ENCODE results near the gene TMEM179. TPM values are rescaled to one million over a fixed set of nuclear protein-coding genes. Genes with fewer than 3 reads are reported as not detected.

Gene TMEM179
- polyA plus RNA-seq, 1 donor from 2014 or later: 20.3 TPM

DNA sequence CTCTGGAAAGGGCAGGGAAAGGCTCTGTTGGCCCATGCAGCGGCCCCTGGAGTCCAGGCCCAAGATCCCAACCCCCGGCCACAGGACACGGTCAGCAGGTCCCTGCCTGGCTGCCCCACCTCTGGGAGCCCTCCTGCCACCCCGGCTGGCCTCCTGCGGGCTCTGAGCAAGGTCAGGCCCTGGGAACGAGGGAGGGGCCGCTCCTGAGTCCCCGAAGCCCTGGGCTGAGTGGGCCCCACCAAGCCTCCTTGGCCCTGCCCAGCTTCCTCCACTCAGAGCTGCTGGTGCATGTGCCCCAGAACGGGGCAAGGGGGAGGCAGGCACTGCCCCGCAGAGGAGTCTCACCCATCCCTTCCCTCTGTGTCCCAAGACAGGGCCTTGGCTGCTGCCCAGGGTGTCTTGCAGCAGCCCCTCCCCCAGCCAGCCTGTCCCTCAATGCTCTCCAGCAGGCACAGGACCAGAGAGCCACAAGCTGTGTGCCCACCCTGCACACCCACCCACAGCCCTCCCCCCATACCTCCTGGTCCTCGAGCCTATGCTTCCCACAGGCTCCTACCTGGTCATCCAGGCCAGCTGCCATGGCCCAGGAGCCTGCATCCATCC lies 32.4 kb downstream of the TMEM179 start:
- Histone ChIP-seq H3F3A (ENCODE audit: insufficient read depth, low read length, poor library complexity, severe bottlenecking) (no peaks in the 10 kb centered on the region), H3K79me2 (replicated peaks; ENCODE audit: insufficient read depth, low read length) (no peaks in the 10 kb centered on the region), H3K27me3 (ENCODE audit: insufficient read depth, low read depth, low read length) (no peaks in the 10 kb centered on the region), H2AFZ (ENCODE audit: low read depth, low read length) (no peak overlapping the region), H3K4me2 (ENCODE audit: low read length) (no peak overlapping the region), H3K9ac (ENCODE audit: low read length) (no peak overlapping the region), H3K27ac (ENCODE audit: low read length) (no peak overlapping the region), H3K9me3 (ENCODE audit: low read length) (no peaks in the 10 kb centered on the region), H3K36me3 (ENCODE audit: insufficient read depth, low read length) (no peaks in the 10 kb centered on the region), H4K20me1 (ENCODE audit: insufficient read depth) (no peaks in the 10 kb centered on the region), H3K9me2 (ENCODE audit: insufficient read depth, low read length) (no peaks in the 10 kb centered on the region), H3K4me3 (ENCODE audit: low read length) (no peak overlapping the region)
- TF ChIP-seq TAF1 (IDR thresholded peaks at IDR 0.05; ENCODE audit: low read depth) (no peak), EP300 (conservative IDR thresholded peaks at IDR 0.05; ENCODE audit: poor library complexity, severe bottlenecking) (no peak), EZH2 (IDR thresholded peaks at IDR 0.05; ENCODE audit: borderline replicate concordance, insufficient read depth, low read length, poor library complexity, severe bottlenecking) (no peak), POLR2AphosphoS5 (IDR thresholded peaks at IDR 0.05) (no peak), SMC3 (conservative IDR thresholded peaks at IDR 0.05; ENCODE audit: poor library complexity) (no peak), MXI1 (conservative IDR thresholded peaks at IDR 0.05; ENCODE audit: poor library complexity, severe bottlenecking) (no peak)
- TF ChIP-seq, protein P1, sequence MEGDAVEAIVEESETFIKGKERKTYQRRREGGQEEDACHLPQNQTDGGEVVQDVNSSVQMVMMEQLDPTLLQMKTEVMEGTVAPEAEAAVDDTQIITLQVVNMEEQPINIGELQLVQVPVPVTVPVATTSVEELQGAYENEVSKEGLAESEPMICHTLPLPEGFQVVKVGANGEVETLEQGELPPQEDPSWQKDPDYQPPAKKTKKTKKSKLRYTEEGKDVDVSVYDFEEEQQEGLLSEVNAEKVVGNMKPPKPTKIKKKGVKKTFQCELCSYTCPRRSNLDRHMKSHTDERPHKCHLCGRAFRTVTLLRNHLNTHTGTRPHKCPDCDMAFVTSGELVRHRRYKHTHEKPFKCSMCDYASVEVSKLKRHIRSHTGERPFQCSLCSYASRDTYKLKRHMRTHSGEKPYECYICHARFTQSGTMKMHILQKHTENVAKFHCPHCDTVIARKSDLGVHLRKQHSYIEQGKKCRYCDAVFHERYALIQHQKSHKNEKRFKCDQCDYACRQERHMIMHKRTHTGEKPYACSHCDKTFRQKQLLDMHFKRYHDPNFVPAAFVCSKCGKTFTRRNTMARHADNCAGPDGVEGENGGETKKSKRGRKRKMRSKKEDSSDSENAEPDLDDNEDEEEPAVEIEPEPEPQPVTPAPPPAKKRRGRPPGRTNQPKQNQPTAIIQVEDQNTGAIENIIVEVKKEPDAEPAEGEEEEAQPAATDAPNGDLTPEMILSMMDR (IDR thresholded peaks at IDR 0.05; ENCODE audit: poor library complexity, severe bottlenecking): no peak

DNA sequence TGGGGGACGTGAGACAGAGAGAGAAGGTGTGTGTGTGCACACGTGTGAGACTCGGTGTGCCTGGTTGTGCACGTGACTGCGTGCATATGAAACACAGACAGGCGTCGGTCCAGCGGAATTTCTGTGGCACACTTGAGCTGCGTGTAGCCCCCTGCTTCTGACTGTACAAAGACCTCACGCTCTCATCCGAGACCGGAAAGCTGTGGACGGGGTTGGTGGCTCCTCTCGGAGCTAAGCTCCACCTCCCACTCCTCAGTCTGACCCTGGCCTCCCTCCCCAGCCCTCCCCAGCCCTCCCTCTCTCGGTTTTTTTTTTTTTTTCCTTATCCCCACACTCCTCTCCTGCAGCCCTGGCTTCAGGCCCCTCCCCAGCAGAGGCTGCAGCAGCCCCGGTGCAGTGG lies 33.3 kb downstream of the TMEM179 start:
- Histone ChIP-seq H3K9me3 (ENCODE audit: low read length) (no peaks in the 10 kb centered on the region), H3K36me3 (ENCODE audit: insufficient read depth, low read length) (no peaks in the 10 kb centered on the region), H3K27me3 (ENCODE audit: insufficient read depth, low read depth, low read length) (no peaks in the 10 kb centered on the region), H3K79me2 (replicated peaks; ENCODE audit: insufficient read depth, low read length) (no peaks in the 10 kb centered on the region), H3K27ac (ENCODE audit: low read length) (no peak overlapping the region), H4K20me1 (ENCODE audit: insufficient read depth) (no peaks in the 10 kb centered on the region), H3K9ac (ENCODE audit: low read length) (no peak overlapping the region), H2AFZ (ENCODE audit: low read depth, low read length) (no peak overlapping the region), H3K9me2 (ENCODE audit: insufficient read depth, low read length) (no peaks in the 10 kb centered on the region), H3F3A (ENCODE audit: insufficient read depth, low read length, poor library complexity, severe bottlenecking) (no peaks in the 10 kb centered on the region), H3K4me3 (ENCODE audit: low read length) (no peak overlapping the region), H3K4me2 (ENCODE audit: low read length) (no peak overlapping the region)
- no peak for TF ChIP-seq TAF1 (IDR thresholded peaks at IDR 0.05; ENCODE audit: low read depth)
- TF ChIP-seq, protein P1 (IDR thresholded peaks at IDR 0.05; ENCODE audit: poor library complexity, severe bottlenecking): no peak
- TF ChIP-seq EP300 (conservative IDR thresholded peaks at IDR 0.05; ENCODE audit: poor library complexity, severe bottlenecking): no peak
- no peak for TF ChIP-seq RAD21 (conservative IDR thresholded peaks at IDR 0.05)
- no peak for TF ChIP-seq POLR2AphosphoS5 (IDR thresholded peaks at IDR 0.05)

DNA sequence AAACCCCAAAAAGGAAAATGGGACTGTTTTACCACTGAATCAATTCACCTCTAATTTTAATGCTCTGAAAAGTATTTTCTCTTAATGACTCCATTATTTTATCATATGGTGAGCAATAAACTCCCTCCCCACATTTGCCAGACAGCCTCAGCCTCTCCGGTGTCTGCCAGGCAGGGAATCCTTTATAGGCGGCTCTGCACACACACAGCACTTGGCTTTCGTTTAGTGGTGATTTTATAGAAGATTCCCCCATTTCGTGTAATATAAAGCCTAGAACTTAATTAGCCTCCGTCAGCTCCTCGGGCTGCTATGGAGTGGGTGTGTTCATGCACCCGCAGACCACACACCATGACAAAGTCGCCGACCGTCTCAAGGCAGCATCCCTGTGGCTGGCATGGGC lies 35.1 kb downstream of the TMEM179 start:
- Histone ChIP-seq H3K79me2 (replicated peaks; ENCODE audit: insufficient read depth, low read length) (no peaks in the 10 kb centered on the region), H3K4me3 (ENCODE audit: low read length) (no peak overlapping the region), H3K4me2 (ENCODE audit: low read length) (no peak overlapping the region)

More for the DNA sequence above, 35.1 kb downstream of the TMEM179 start:
- TF ChIP-seq POLR2AphosphoS5 (IDR thresholded peaks at IDR 0.05) (no peak), SMC3 (conservative IDR thresholded peaks at IDR 0.05; ENCODE audit: poor library complexity) (no peak)
- Histone ChIP-seq H4K20me1 (ENCODE audit: insufficient read depth) (no peaks in the 10 kb centered on the region), H3K27ac (ENCODE audit: low read length) (no peak overlapping the region), H3K9me3 (ENCODE audit: low read length) (no peaks in the 10 kb centered on the region), H2AFZ (ENCODE audit: low read depth, low read length) (no peak overlapping the region), H3F3A (ENCODE audit: insufficient read depth, low read length, poor library complexity, severe bottlenecking) (no peaks in the 10 kb centered on the region), H3K9me2 (ENCODE audit: insufficient read depth, low read length) (no peaks in the 10 kb centered on the region), H3K36me3 (ENCODE audit: insufficient read depth, low read length) (no peaks in the 10 kb centered on the region), H3K9ac (ENCODE audit: low read length) (no peak overlapping the region), H3K27me3 (ENCODE audit: insufficient read depth, low read depth, low read length) (no peaks in the 10 kb centered on the region)

Data from neural cell (in vitro differentiated cells).